Stimulated activated CD4-positive, alpha-beta T cell treated with anti-CD3 and anti-CD28 coated beads, Interleukin-4, amount 100 ng/mL, for 24 hours (primary cell): ENCODE measurements around the gene SCN1B.
"Not testable (repeated sequence)": the region's sequence is repeated elsewhere in the genome, so short reads cannot be mapped to it uniquely, and the experiment has no call there.

Experiments used
- DNase-seq: peaks from one replicate; pipeline ENCODE4 v3.0.0-alpha.2; 2020

The SCN1B gene

GRCh38 chr19:35019144-35019543 lies 11.1 kb upstream of the SCN1B start:
- DNase-seq = no peak

DNA sequence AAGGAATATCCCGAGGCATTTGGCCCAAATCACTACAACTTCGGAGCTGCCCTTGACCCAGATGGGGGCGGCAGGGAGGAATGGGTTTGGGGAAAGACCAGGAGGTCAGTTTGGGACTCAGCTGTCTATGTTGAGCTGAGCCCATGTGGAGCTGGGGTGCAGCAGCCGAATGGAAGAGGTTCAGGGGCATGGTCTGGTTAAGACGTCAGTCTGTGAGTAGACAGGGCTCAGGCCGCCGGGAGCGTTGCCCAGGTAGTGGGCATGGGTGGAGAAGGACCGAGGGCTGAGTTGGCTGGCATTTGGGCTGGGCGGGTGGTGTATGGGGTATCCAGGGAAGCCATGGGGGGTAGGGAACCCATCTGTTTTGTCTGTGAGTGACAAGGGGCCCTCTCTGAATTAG lies 9.3 kb upstream of the SCN1B start:
- DNase-seq = no peak

DNA sequence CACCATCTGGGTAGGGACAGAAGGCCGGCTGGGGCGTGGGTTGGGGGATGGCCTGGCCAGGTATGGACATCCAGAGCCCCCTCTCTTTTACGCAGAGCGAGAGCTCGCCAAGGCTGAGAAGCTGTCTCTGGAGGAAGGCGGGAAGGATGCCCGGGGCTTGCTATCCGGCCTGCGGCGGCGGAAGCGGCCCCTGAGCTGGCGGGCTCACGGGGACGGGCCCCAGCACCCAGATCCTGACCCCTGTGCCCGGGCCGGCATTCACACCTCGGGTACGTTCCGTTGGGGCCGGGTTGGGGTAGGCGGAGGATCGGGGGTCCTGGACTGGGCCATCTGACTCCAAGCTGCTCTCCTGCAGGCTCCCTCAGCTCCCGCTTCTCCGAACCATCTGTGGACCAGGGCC lies 8.7 kb upstream of the SCN1B start:
- DNase-seq = no peak

- DNase-seq = no peak
Observed at GRCh38 chr19:35022460-35022859, 7.8 kb upstream of the SCN1B start.

- no peak for DNase-seq
Observed at GRCh38 chr19:35023428-35023827, 6.8 kb upstream of the SCN1B start.

- DNase-seq = no peak
Observed at GRCh38 chr19:35024095-35024494, 6.2 kb upstream of the SCN1B start.

DNA sequence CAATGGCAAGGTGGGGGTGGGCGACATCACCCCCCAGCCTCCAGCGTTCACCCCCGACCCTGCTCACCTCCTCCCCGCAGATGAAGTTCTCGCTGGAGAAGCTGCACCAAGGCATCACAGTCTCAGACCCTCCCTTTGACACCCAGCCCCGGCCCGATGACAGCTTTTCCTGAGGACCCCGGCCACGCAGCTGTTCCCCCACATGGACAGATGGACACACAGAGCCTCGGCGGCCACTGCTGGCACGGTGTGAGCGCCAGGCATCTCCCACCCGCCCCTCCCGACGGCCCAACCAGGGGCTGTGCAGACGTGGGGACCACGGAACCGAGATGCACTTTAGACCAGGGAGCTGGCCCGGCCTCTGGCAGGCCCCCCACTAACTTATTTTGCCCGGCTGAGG lies 4.3 kb upstream of the SCN1B start:
- no peak for DNase-seq

- DNase-seq = no peak
Observed at GRCh38 chr19:35026418-35026817, 3.9 kb upstream of the SCN1B start.

DNA sequence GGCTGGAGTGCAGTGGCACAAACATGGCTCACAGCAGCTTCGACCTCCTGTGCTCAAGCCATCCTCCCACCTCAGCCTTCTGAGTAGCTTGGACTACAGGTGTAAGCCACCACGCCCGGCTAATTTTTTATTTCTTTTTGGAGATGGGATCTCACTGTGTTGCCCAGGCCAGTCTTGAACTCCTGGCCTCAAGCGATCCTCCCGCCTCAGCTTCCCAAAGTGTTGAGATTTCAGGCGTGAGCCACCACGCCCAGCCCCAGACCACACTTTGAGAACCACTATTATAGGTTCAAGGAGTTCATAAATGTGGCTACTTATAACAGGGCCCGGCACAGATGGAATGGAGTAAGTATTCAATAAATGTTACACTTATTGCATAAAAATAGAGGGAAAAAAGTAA lies 3.3 kb upstream of the SCN1B start:
- no peak for DNase-seq

- DNase-seq = no peak
Observed at GRCh38 chr19:35027851-35028599, 2.2 kb upstream of the SCN1B start.

GRCh38 chr19:35028600-35028885 lies 1.7 kb upstream of the SCN1B start:
- DNase-seq = not testable (repeated sequence)

DNA sequence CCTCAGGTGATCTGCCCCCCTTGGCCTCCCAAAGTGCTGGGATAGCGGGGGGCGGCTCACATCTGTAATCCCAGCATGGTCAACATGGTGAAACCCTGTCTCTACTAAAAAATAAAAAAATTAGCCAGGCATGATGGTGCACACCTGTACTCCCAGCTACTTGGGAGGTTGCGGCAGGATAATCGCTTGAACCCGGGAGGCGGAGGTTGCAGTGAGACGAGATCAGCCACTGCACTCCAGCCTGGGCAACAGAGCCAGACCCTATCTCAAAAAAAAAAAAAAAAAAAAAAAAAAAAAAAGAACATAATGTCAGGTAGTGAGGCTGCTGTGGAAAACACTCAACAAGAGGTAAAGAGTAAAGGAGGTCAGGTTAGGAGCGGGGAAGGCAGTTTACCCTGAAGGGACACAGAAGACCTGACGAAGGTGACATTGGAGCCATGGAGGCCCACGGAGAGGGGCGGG lies 964 bp upstream of the SCN1B start:
- not testable (repeated sequence) for DNase-seq

DNA sequence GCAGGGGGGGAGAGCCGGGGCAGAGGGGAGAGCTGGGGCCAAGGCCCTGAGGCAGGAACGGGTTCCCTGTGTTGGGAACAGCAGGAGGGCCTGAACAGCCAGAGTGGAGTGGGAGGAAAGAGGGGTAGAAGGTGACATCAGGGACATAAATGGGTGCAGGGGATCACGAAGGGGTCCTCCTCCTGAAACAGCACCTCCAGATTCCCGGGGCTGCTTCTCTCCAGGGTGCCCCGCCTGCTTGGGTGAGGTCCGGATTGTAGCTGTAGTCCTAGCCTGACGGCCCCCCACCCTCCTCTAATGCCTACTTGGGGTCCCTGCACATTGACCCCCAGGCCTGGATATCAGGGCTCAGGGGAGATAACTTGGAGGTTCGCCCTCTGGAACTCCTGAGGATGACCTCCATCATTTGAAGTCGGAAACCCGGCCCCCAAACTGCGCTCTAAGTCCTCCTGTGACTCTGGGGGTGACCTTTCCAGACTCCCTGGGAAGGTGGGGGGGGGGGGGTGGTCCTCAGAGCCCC lies 473 bp upstream of the SCN1B start:
- DNase-seq = no peak

DNA sequence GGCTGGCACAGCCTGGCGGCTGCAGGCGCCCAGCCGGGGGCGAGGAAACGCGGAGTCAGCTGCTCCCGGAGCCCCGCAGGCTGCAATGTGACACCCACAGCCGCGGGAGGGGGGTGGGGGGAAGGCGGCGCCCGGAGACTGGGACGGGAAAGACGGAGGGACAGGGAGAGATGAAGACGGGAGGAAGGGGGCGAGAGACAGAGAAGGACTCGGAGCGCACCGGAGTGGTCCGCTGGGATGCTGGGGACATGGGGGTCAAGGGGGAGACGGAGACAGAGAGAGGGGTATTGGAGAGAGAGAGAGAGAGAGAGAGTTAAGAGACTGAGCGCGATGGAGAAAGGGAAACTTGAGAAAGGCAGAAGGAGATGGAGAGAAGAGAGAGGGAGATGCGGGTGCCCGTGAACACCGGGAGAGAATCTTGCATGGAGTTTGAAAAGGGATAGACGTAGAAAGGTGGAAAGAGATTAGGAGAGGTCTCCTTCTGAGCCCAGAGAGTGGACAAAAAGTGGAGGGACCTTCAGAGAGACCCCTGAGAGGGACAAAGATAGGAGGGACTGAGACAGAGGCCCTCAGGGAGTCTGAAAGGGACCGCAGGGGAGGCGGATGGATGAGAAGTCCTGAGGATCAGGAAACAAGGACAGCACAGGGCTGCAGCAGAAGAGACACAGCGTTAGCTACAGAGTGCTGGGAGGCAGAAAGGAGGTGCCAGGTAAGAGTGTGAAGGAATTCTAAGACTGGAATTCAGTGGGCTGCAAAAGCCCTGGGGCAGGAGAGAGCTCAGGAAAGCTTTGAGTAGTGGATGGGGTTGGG lies 1.0 kb downstream of the SCN1B start:
- DNase-seq = no peak

DNA sequence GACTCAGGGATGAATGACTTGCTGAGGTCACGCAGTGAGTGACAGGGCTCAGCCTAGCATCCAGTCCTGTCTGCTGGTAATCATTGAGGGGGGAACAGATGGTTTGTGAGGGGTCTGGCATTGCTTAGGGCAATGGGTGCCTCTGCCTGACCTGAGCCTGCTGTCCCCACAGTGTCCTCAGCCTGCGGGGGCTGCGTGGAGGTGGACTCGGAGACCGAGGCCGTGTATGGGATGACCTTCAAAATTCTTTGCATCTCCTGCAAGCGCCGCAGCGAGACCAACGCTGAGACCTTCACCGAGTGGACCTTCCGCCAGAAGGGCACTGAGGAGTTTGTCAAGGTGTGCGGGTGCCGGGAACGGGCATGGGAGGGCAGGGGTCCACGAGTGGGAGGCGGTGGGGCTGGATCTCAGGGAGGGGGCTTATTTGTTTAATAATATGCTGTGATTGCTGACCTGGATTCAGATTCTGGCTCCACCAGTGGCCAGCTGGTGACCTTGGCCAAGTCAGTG lies 2.1 kb downstream of the SCN1B start:
- DNase-seq = no peak

- no peak for DNase-seq
Observed at GRCh38 chr19:35033067-35034004, 3.1 kb downstream of the SCN1B start.

DNA sequence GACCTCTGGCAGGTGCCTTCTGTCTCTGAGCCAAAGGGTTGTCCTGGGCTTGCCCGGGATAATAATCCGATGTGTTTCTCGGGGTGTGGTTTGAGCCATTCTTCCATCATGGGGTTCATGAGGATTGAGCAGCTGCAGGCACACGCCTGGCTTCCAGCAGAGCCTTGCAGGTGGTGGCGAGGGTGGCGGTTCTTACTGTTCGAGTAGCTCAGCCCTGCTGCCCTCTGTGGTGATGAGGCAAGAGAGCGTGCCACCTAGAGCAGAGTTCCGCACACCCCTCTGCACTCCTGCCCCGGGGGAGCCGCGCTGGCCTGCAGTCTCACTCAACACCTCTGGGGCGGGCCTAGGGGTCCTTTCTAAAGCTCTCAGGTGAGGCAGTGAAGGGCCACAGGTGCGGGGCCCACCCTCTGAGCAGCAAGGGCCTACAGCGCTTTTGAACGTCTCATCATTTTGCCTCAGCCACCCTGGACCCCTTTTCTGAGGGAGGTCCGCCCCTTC lies 3.8 kb downstream of the SCN1B start:
- no peak for DNase-seq

DNA sequence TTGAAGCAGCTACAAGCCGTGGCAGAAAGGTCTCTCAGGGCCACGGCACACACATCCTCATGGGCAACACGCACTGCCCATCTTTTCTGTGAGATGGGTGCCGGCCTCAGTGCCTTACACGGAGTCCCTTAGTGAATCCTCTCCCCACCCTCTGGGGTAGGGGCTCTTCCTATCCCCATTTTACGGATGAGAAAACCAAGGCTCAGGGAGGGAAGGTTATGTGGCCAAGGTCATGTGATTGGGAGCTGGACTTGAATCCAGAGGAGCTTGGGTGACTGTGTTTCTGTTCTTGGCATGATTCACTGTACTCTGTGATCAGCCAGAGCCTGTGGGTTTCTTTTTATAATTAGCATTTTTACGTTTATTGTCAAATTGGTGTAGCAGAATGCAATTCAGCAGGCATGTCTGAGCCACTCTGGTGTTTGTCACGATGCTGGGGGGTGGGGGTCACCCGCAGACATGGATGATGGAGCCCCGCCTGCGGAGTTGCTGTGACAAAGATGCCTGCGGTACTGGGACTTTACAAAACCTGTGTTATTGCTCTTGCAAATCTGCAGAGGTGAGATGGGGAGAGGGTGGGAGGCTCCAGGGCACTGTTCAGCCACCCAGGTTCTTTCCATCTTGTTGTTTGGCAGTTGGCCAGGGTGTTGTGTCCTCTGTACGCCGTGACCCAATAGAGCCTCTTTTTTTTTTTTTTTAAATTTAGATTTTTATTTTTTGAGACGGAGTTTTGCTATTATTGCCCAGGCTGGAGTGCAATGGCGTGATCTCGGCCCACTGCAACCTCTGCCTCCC lies 4.5 kb downstream of the SCN1B start:
- no peak for DNase-seq

GRCh38 chr19:35037716-35038622 lies 7.7 kb downstream of the SCN1B start:
- no peak for DNase-seq

GRCh38 chr19:35038623-35039512 lies 8.6 kb downstream of the SCN1B start:
- no peak for DNase-seq
